ENCODE measurements around the gene CTNNA3.

Gene CTNNA3

DNA sequence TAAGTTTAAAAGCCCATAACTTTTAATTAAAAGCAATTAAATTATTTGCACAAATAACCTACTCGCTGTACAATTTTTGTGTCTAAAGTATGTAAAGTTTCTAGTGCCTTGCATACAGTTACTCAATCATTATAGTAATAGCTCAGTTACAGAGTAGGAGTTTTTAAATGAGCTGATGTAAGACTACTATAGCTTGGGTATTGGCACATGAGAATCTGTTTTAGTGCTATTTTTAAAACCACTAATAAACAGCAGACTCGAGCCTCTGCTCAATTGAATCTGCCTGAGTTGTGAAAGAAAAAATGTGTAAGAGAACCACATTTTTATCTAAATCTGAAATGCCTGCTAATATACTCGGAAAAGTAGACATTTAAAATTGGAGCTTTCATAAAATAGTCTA, 31.1 kb downstream of the CTNNA3 start:
- no peak for DNase-seq

DNA sequence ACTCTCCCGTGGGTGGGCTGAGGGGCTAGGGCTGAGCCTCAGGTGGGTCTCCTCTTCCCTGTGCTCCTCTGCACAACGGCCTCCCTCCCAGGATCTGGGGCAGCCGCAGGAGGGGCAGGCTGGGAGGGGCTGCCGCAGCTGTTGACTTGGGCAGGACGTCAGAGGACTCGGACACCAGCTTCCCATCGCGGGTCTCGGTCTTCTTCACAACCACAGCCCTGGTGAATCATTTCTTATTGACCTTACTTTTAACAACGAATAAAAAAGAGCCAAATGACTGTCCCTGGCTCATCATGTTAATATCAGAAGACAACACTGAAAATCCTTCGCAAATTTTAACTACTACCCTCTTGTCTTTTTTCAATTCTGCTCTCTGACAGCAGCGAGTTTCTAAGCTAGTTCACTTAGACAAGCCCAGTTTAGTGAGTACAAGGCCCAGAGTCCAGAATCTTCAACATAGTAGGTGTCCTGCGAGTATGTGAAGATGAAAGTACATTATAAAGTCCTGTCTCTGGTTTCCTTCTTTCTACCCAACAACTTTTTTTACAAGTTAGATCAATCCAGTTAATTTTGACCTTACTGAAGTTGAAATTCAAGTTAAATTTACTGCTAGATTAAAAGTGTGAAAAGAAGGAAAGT, 32.4 kb downstream of the CTNNA3 start:
- DNase-seq, result no peak

DNA sequence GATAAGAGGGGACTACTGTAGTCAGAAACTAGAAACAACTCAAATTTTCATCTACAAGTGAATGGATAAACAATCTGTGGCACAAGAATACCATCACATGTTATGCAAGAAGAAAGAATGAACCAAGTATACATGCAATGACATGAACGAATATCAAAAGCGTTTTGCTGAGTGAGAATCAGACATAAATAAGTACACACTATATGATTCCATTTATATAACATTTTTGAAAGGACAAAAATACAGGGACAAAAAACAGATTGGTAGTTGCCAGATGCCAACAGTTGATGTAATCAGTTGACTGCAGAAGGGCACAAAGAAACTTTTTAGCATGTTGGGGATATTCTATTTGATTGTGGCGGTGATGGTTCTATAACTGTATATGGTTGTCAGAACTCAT, 33.6 kb downstream of the CTNNA3 start:
- no peak for DNase-seq

DNA sequence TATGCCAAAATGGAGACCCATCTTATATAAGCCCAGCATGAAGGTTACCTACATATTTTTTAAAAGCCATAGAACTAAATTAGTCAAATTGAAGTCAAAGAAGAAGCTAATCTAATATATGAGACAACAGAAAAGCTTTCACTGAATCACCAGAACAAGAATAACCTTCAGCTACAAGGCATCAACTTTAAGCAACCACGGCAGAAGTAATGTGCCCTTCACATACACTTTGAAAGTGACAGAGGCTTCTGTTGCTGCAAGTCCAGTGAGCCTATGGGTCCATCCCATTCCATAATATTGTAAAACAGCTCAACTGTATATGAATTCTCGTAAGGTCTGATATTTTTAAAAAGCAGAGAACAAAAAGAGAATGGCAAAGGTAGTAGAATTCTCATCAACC, 36.5 kb downstream of the CTNNA3 start:
- no peak for DNase-seq

DNA sequence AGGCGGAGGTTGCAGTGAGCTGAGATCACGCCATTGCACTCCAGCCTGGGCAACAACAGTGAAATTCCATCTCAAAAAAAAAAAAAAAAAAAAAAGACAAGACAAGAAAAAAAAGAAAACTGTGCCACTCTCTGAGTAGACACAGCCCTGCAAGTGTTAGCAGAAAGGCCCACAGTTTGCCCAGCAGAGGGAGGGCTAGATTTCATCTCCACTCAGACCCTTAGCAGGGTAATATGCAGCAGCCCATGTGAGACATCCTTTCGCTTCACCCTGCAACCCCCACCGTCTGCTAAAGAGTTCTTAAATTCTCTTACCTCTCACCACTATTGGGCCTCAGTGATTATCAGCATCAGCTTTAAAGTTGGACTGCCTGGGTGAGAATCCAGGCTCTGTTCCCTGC, 38.2 kb downstream of the CTNNA3 start:
- no peak for DNase-seq

DNA sequence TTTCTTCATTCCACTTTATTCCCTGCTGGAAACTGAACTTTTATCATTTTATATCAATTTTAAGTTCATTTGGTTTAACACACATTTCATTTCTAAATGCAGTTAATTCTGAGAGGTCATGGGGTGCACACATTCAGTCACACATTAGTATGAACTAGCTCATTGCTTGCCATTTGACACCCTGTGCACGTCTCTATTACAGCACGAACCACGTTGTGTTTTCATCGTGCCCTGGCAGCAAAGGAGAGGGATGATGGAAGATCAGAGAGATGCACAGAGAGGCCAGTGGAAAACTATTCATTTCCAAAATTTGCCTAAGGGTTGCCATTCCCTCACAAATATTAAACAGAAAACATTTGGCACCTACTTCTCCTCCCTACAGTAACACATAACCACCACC, 45.4 kb downstream of the CTNNA3 start:
- no peak for DNase-seq

DNA sequence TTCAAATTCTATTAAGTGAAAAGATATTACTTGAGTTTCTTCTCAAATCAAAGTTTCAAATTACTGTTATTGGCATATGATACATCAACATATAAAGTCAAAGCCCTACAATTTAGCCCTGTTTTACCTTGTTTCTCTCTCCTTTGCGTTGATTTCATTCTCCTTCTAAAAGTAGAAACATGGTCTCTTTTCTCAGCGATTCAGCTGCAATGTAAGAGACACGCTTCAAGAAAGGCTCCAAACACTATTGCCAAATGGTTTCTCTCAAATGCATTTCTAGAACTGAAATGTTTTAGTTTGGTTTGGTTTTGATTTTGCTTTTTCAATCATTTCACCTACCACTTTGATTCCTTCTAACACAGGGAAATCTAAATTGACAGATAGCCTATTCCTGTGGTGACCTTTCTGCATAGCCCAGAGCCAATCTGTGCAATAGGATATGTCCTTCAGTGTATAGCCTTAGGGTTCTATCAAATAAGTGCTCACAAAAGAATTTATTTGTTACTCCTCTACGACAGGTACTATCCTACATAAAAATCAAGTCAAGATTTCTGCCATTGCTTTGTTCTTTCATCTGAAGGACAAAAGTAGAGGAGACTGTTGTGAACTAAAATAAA, 47.3 kb downstream of the CTNNA3 start:
- DNase-seq, result no peak

DNA sequence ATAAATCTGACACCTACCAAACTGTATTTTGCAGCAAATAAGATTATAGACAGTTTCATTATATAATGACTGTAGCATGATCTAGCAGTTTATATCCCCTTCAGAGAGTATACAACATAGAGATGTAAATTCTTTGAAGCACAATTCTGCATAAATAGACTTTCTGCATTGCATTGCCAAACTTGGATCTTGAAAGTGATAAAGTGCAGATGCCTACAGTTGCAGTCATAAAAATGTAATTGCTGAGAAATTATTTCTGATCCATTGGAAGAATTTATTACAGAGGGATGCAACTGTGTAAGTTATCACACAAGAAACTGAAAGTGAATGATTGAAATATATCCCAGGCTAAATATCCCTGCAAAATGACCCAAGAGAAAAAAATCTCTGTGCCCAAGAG, 65.1 kb downstream of the CTNNA3 start:
- no peak for DNase-seq

DNA sequence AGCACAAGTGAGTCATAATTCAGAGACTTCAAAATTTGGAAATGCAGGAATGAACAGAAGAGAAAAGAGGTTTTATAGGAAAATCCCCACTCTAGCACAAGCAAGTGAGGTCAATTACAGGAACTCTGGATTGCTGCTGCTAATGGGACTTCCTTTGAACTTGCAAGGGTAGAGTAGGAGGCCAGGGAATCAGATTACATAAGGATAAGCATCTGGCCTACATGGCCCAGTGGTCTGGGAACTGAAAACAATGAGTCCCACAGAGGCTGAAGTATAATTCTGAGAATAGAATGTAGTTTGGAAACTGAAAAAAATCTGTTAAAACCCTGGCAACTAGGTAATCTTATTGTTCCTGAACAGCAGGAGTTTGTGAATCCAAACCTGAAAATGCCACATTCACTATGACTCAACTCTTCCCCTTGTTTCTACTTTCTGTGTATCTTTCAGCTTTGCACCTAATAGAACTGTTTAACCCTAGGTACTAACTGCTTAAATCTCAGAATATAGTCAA, 66.5 kb downstream of the CTNNA3 start:
- no peak for DNase-seq

DNA sequence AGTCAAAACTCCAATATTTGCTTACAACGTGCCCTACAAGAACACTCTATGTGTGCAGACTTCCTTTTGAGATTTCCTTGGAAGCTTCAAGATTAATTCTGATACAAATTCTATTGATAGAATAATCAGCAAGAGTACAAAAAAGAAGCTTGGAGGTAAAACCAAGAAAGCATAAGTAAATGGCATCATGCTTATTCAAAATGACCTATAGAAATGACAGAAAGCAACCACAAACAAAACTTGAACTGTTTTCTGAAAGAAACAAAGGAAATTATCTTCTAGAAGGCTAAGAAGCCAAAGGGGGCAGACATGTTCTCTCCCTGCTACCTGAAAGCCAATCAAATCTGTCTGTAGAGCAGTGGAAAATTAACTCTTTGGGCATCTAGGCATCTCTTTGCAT, 73.0 kb downstream of the CTNNA3 start:
- DNase-seq, result no peak

DNA sequence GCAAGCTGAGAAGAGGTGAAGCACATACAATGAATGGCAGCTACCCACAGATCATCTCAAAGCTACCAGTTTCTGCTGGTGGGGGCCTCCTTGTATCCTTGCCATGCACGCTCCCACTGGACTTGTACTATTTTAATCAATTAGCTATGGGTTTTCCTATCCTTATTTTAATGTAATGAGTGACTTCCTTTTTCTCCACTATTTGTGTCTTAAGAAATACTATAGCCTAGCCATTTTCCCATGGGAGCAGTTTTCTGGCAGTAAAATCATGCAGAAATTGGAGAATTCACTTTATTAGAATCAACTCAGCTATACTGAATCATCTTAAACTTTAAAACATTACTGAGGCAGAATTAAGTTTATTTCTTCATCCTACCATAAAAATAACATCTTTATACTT, 73.5 kb downstream of the CTNNA3 start:
- no peak for DNase-seq

DNA sequence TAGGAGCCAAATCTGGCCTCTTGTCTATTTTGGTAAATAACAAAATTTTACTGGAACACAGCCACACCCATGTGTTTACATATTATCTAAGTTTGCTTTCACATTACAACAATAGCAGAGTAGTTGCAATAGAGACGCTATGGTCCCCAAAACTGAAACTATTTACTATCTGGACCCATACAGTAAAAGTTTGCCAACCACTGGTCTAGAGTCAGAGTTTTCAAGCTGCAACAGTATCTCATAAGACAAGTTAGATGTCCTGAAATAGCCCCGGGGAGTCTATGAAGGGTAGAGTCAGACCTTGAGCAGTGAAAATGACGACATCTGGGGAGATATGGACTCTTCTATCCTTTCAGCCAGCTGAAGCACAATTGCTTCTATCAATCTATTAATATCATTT, 74.2 kb downstream of the CTNNA3 start:
- DNase-seq, result no peak

DNA sequence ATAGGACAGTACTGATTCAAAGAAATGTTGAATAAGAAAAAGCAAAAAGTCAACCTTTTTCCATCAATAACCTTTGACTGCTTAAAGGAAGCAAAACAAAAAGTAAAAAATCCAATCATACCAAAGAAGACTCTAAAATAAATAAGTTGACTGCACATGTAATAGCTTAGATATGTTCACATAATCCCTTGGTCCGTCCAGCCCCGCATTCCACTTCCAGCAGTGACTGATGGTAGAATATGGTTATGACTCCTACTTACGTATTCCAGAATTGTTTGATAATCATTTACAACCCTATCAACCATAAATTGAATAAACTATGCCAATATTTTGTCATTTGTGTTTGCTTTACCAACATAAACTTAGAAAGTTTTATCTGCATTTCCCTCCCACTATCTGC, 77.9 kb downstream of the CTNNA3 start:
- DNase-seq, result no peak

DNA sequence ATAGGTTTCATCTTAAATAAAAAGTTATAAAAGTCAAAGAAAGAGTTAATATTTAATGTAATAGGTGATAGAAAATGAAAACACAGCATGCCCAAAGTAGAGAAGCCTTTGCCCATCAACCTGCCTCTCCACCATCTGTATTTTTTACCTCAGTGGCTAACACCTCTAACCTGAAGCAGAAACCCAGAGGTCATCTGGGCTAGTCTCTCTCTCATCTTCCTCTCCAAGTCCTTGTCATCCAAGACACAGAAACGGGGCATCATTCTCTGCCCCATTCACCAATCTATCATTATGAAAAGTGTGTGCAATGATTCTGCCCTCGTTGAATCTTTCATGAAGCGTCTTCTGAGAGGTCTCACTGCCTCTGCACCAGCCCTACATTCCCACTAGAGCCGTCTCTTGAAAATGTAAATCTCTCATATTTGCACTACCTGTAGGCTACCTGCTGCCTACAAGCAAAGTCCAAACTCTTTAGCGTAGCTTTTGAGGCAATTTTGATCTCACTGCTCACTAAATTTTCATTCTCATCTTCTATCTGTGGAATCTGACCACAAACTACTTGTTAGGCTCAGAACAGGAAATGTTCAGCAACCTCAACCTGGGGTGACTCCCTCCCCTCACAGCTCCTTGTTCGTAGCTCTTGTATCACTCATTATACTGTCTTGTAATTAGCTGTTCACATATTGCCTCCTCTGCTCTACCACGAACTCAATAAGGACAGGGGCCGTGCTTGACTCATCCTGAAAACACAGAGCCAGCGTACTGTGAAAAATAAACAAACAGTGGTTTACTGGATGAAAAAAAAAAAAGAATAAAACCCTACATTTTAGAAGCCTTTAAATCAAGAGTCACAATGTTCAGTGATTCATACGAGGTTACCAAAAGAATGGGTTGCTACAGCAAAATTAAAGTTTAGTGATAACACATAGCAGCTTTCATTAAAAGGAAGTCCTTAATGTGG, 83.1 kb downstream of the CTNNA3 start:
- DNase-seq, result no peak

DNA sequence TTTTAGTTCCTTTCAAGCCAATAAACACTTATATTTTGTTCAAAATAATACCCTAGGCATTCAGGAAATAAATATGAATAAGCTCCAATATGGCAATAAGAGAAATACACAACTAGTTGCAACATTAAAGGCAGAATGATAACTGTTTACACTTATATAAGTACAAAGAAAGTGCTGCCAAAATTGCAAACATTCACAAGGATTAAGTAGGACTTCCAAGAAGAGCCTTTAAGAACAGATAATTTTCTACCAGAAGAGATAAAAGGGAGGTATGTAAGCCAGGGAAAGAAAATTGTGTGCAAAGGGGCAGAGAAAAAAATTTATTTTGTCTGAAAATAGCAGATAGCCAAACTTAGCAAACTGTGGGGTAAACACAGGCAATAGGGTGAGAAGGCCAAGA, 83.8 kb downstream of the CTNNA3 start:
- DNase-seq, result no peak

DNA sequence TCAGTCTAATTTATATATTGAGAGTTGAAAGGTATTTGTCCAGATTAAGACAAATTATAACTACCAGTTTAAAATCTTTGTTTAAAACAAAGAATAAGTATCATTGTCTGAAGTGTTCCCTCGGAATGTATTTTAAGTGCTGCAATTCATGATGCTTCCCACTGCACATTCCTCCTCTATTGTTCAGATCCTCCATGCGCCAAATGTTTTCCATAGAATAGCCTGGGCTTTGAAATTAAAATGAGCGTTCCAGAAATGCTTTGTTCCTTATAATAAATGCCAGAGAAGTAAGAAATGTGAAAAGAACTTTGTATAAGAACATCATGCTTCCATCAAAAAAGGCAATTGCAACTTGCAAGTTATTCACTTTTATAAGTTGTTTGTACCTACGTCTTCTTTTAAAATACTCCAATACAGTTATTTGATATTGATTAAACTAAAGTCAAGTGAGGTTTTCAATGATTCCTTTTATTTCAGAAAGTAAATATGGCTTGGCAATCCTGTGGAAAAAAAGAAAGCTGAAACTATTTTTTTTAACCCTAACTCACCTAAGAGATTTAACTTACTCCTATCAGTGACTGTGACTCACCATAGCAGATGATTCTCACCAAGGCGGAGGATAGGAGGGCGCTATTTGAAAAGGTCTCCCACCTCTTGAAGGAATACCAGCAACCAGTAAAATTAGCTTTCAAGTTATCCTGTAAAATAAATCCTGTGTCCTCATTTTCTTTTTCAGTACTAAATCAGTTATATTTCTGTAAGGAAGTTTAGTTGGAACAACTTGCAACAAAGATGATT, 85.8 kb downstream of the CTNNA3 start:
- DNase-seq, result no peak

DNA sequence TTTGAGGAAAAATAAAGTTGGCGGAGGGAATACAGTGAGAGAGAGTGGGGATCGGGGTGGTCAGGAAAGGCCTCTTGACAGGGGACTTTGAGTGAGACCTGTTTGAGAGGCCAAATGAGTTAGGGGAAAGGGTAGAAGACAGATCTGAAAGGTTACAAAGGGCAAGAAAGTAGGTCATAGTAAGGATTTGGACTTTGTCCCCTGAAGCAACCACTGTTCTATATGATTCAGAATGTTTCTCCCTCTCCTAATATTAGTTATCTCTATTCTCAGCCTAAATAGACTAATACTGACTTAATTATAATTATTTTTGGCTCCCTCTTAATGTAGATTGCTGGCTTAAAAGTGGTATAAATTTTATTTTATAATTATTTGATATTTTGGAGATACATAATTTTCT, 88.0 kb downstream of the CTNNA3 start:
- no peak for DNase-seq

DNA sequence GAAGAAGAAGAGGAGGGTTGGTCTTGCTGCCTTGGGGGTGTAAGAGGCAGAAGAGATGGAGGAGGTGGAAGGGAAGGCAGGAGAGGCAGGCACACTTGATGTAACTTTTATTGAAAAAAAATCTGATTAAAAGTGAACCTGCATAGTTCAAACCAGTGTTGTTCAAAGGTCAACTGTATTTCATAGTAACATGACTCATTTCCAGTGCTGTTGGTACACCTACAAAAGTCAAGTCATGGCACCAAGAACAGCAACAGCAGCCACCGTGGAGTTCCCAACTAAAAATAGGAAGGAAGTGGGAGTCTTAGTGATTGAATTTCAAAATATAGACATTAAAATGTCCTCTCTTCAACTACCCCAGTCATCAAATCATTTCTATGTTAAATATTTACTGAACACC, 88.5 kb downstream of the CTNNA3 start:
- DNase-seq, result no peak

DNA sequence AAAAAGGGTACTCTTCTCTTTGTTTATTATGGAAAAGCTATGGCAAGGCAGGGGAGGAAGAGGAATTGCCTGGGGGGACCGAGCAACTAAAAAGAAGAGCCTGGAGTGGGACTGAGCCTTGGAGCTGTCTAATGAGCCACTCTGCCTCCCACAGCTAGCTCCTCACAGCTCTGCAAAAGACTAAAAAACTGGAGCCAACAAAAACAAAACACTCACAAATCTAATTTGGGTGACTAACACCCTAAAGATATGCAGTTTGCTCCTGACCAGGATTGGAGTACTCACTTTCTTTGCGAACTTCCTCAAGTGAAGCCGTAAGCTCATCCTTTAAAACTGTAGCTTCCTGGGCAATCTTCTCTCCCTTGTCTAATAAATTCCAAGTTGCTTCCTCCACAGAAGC, 89.4 kb downstream of the CTNNA3 start:
- DNase-seq, result no peak

DNA sequence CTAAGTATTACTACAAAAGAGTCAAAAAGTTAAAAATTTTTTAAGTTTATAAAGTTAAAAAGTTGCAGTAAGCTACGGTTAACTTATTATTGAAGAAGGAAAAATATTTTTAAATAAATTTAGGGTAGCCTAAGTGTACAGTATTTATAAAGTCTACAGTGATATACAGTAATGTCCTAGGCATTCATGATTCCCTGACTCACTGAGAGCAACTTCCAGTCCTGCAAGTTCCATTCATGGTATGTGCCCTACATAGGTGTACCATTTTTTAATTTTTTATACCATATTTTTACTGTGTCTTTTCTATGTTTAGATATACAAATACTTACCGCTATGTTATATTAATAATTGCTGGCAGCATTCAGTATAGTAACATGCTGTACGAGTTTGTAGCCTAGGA, 92.3 kb downstream of the CTNNA3 start:
- DNase-seq, result no peak

DNA sequence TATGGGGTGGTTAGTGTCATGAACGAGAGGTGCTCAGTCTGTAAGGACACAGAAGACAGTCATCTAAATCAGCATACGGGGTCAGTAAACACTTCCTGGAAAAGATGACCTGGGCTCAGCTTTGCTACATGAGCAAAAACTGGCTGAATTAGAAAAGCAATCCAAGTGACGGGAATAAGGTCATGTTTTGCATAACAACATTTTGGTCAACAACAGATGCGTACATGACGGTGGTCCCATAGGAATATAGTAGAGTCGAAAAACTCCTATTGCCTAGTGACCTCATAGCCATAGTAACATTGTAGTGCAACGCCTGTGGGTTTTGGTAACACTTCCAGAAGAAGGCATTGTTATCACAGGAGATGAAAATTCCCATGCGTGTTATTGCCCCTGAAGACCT, 92.9 kb downstream of the CTNNA3 start:
- no peak for DNase-seq

DNA sequence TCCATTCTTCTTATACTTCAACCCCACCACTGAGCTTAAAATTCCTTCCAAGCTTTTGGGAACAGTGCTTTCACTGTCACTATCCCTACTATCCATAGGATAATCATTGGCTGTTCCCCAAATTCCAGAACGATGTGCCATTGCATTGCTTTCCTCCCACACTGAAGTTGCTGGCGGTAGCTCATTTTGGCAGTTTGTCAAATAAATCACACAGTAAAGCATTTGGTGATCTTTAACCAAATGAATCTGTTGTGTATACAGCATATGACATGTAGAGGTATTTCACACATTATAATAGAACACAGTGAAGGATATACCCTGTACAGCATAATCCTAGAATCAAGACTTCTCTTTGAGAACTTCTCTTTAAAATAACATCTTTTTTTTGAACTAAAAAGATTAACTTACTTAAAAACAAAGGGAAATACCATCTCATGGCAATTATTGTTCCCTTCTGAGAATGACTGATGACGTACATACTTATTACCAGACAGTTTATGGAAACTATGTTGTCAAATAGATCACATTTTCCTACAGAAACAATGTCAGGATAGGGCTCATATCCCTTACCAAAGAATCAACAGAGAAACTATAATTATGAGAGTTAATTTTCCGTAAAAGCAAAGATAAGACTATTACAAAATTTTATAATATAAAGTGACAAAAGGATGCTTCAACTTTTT, 93.6 kb downstream of the CTNNA3 start:
- DNase-seq, result no peak

Data from NCI-H1105 (cell line).